Measurements from ENCODE around the gene ENTPD8. TPM values are rescaled to one million over a fixed set of nuclear protein-coding genes. Genes with fewer than 3 reads are reported as not detected.

Gene ENTPD8
- polyA plus RNA-seq, 3 donors, result not detected

DNA sequence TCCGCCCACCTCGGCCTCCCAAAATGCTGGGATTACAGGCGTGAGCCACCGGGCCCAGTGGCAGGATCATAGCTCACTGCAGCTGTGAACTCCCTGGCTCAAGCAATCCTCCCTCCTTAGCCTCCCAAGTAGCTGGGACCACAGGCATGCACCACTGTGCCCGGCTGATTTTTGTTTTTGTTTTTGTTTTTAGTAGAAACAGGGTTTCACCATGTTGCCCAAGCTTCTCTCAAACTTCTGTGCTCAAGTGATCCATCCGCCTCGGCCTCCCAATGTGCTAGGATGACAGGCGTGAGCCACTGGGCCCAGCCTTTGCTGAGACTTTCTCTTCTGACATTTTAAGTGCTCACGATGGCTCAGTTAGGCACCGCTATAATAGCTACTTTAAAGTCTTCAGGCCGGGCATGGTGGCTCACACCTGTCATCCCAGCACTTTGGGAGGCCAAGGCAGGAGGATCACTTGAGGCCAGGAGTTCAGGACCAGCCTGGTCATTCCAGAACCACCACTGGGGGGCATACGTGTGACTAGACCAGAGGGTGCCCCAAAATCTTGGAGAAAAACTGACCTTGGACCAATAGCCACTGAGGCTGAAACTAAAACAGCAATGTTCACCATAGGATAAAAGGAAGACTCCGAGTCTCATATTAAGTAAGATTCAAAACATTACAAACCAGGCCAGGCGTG lies 3.1 kb upstream of the ENTPD8 start:
- DNase-seq, result no peak
- Histone ChIP-seq H3K27me3 (ENCODE audit: control insufficient read depth in 2 of 2, insufficient read depth in 2 of 2, low read length in 2 of 2) (peaks cover 5 to 11% of the 10 kb centered on the region in 2 donors), H3K4me2 (replicated peaks; ENCODE audit: extremely low read depth, low read length, poor library complexity, severe bottlenecking) (no peak overlapping the region), H3K4me1 (ENCODE audit: control insufficient read depth in 1 of 2, insufficient read depth in 2 of 2, low read length in 2 of 2) (peaks cover 36 to 50% of the 10 kb centered on the region in 2 donors), H3K36me3 (replicated peaks in 1 of 2; ENCODE audit: control insufficient read depth in 1 of 2, insufficient read depth in 2 of 2, low read length in 2 of 2) (peaks cover 4 to 5% of the 10 kb centered on the region in 2 donors), H3K27ac (ENCODE audit: low read depth in 1 of 2, low read length in 2 of 2) (no peak overlapping the region), H4K20me1 (ENCODE audit: insufficient read depth, low read length) (no peaks in the 10 kb centered on the region), H3K4me3 (replicated peaks in 1 of 3; ENCODE audit: low read depth in 2 of 3, low read length in 3 of 3) (no peak overlapping the region), H3K9me3 (replicated peaks in 1 of 2; ENCODE audit: control insufficient read depth in 1 of 2, insufficient read depth in 1 of 2, low read length in 2 of 2) (peaks cover 0 to 5% of the 10 kb centered on the region in 2 donors), H3K79me2 (ENCODE audit: insufficient read depth, low read length) (no peaks in the 10 kb centered on the region), H2AFZ (ENCODE audit: insufficient read depth, low read depth, low read length, poor library complexity, severe bottlenecking) (no peak overlapping the region), H3K9ac (ENCODE audit: insufficient read depth, low read length, poor library complexity, severe bottlenecking) (no peak overlapping the region)
- Mint-ChIP-seq H3K36me3 (peaks cover 4 to 8% of the 10 kb centered on the region in 2 donors), H3K4me3 (no peak overlapping the region), H3K27me3 (ENCODE audit: low read depth in 3 of 3) (peaks cover 11 to 24% (median 19%) of the 10 kb centered on the region in 3 donors), H3K4me1 (peaks cover 36% of the 10 kb centered on the region), H3K27ac (peak overlapping the region in 4 of 7 donors; percentile 31 to 76 (median 69)), H3K9me3 (peaks cover 0 to 6% (median 3%) of the 10 kb centered on the region in 7 donors)
- over 99% methylated on average over 11 of the region's 14 CpGs for WGBS (ENCODE audit: insufficient coverage)
- TF ChIP-seq CTCF (IDR thresholded peaks at IDR 0.05), result no peak
- intact Hi-C loops (cut with micrococcal nuclease), result loop anchor here (2.0 to 10.0 kb wide), 3 partner anchors 19 to 149 kb away; partner anchors contain the start of genes EXD3 (in 1 of the 2) and NOXA1 (in 1 of the 2)

DNA sequence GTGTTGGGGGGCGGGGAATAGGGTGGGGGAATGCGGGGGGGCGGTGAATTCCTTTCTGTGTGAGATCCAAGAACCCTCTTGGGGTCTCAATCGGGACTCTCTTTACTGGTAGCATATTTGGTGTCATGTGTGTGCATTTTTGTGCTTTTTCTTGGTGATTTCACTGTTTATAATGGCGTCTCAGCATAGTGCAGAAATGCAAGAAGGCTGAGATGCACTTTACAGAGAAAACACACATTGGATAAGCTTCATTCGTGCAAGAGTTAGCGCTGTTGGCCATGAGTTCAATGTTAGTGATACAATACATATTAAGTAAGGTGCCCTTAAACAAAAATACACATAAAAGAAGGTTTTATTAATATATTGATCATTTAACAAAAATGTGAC lies 771 bp upstream of the ENTPD8 start:
- H3K4me2 ChIP-seq (replicated peaks; ENCODE audit: extremely low read depth, low read length, poor library complexity, severe bottlenecking), result no peak overlapping the region
- peaks cover 5 to 11% of the 10 kb centered on the region in 2 donors for H3K27me3 ChIP-seq (ENCODE audit: control insufficient read depth in 2 of 2, insufficient read depth in 2 of 2, low read length in 2 of 2)
- no peak overlapping the region for H3K9ac ChIP-seq (ENCODE audit: insufficient read depth, low read length, poor library complexity, severe bottlenecking)
- H3K4me3 Mint-ChIP-seq, result peak overlapping the region in 1 of 2 donors; percentile 84
- H2AFZ ChIP-seq (ENCODE audit: insufficient read depth, low read depth, low read length, poor library complexity, severe bottlenecking), result no peak overlapping the region
- H3K27ac ChIP-seq (ENCODE audit: low read depth in 1 of 2, low read length in 2 of 2), result no peak overlapping the region
- no peak overlapping the region for H3K27ac Mint-ChIP-seq
- peaks cover 0 to 2% of the 10 kb centered on the region in 2 donors for H3K36me3 Mint-ChIP-seq
- 6% methylated on average over 2 of the region's 7 CpGs for WGBS (ENCODE audit: insufficient coverage)
- H3K27me3 Mint-ChIP-seq (ENCODE audit: low read depth in 3 of 3), result peaks cover 11 to 29% (median 19%) of the 10 kb centered on the region in 3 donors
- H3K9me3 ChIP-seq (replicated peaks in 1 of 2; ENCODE audit: control insufficient read depth in 1 of 2, insufficient read depth in 1 of 2, low read length in 2 of 2), result peaks cover 0 to 5% of the 10 kb centered on the region in 2 donors
- no peak for DNase-seq
- H3K79me2 ChIP-seq (ENCODE audit: insufficient read depth, low read length), result no peaks in the 10 kb centered on the region
- TF ChIP-seq CTCF (IDR thresholded peaks at IDR 0.05), result no peak
- H3K4me3 ChIP-seq (replicated peaks in 1 of 3; ENCODE audit: low read depth in 2 of 3, low read length in 3 of 3), result no peak overlapping the region
- H4K20me1 ChIP-seq (ENCODE audit: insufficient read depth, low read length), result no peaks in the 10 kb centered on the region
- peaks cover 0 to 6% (median 3%) of the 10 kb centered on the region in 7 donors for H3K9me3 Mint-ChIP-seq
- H3K4me1 Mint-ChIP-seq, result peaks cover 28% of the 10 kb centered on the region
- H3K36me3 ChIP-seq (replicated peaks in 1 of 2; ENCODE audit: control insufficient read depth in 1 of 2, insufficient read depth in 2 of 2, low read length in 2 of 2), result no peaks in the 10 kb centered on the region
- peaks cover 25 to 29% of the 10 kb centered on the region in 2 donors for H3K4me1 ChIP-seq (ENCODE audit: control insufficient read depth in 1 of 2, insufficient read depth in 2 of 2, low read length in 2 of 2)
- intact Hi-C loops (cut with micrococcal nuclease), result loop anchor here in 1 of 2 donors (10.0 kb wide), 1 partner anchor 147 kb away; no protein-coding TSS in a partner anchor

Measured in CD14-positive monocyte (primary cell).